ENCODE results near the gene RALY. TPM values are rescaled to one million over a fixed set of nuclear protein-coding genes. Genes with fewer than 3 reads are reported as not detected.

Gene RALY
- total and polyA plus RNA-seq, 2 of the 4 experiments (the other 2 are of a cell fraction): 46.2 to 115 TPM

GRCh38 chr20:34014878-34015277 lies 21.2 kb downstream of the RALY start:
- Histone ChIP-seq H3K4me2 (ENCODE audit: low read depth, low read length) (no peak overlapping the region), H3K9ac (ENCODE audit: low read depth, low read length) (no peak overlapping the region), H2BK120ac (ENCODE audit: low read depth, low read length) (no peak overlapping the region), H4K8ac (ENCODE audit: low read depth in 2 of 2, low read length in 2 of 2) (no peak overlapping the region), H3K9me1 (ENCODE audit: insufficient read depth, low read length) (peaks cover 42% of the 10 kb centered on the region), H3K14ac (replicated peaks; ENCODE audit: low read depth, low read length) (no peak overlapping the region), H3K4me3 (ENCODE audit: insufficient read depth, low read depth, low read length) (no peak overlapping the region), H2AK5ac (ENCODE audit: low read depth, low read length) (no peak overlapping the region), H3K4me1 (ENCODE audit: control insufficient read depth, insufficient read depth, low read length) (peaks cover 15% of the 10 kb centered on the region), H3K9me3 (ENCODE audit: control insufficient read depth, insufficient read depth, low read length) (no peaks in the 10 kb centered on the region), H3K27me3 (ENCODE audit: control insufficient read depth, insufficient read depth, low read length) (no peaks in the 10 kb centered on the region), H3K27ac (ENCODE audit: insufficient read depth, low read length) (no peak overlapping the region), H2AK9ac (replicated peaks; ENCODE audit: low read depth, low read length, poor library complexity) (no peak overlapping the region), H2AFZ (replicated peaks; ENCODE audit: low read length, poor library complexity) (no peak overlapping the region), H3K56ac (ENCODE audit: extremely low read depth, insufficient read depth, low read length) (no peak overlapping the region), H3K36me3 (ENCODE audit: control insufficient read depth, insufficient read depth, low read length) (no peaks in the 10 kb centered on the region), H3K18ac (ENCODE audit: low read depth, low read length) (no peak overlapping the region), H2BK5ac (ENCODE audit: low read depth, low read length, poor library complexity, severe bottlenecking) (no peak overlapping the region), H2BK20ac (ENCODE audit: low read depth, low read length) (no peak overlapping the region), H2BK15ac (ENCODE audit: low read depth, low read length) (no peak overlapping the region), H3K23ac (ENCODE audit: low read depth, low read length) (no peak overlapping the region), H4K20me1 (ENCODE audit: insufficient read depth, low read length) (peaks cover 90% of the 10 kb centered on the region), H3K4ac (ENCODE audit: low read depth, low read length) (no peak overlapping the region), H4K5ac (ENCODE audit: low read depth, low read length) (no peak overlapping the region), H3K79me1 (ENCODE audit: low read depth in 1 of 2, low read length in 2 of 2) (peaks cover 34 to 84% of the 10 kb centered on the region in 2 experiments), H4K91ac (ENCODE audit: insufficient read depth, low read depth, low read length) (no peak overlapping the region)
- dilution Hi-C loops (cut with HindIII; ENCODE audit: low sequenced_read_pairs, unreplicated experiment) (no loop called here), intact Hi-C loops (cut with micrococcal nuclease) (no loop called here), in situ Hi-C loops (cut with MboI; ENCODE audit: low sequenced_read_pairs) (no loop called here)
- no CpG with 5 or more reads among the region's 1 CpG for WGBS, 2 experiments (ENCODE audit: extremely low coverage in 2 of 2, insufficient read length in 1 of 2)
- no TSS peak for BruUV-seq (replicated peaks)
- CTCF ChIA-PET: no interaction called here
- ATAC-seq (ENCODE audit: low read depth): no peak
- DNase-seq: no peak
- TF ChIP-seq NFE2L2 (IDR thresholded peaks at IDR 0.05; ENCODE audit: low read depth, low read length) (no peak), ELK1 (IDR thresholded peaks at IDR 0.05; ENCODE audit: borderline replicate concordance, low read depth, low read length) (no peak), MAZ (IDR thresholded peaks at IDR 0.05; ENCODE audit: borderline replicate concordance, low read depth, low read length) (no peak), CHD1 (IDR thresholded peaks at IDR 0.05; ENCODE audit: low read depth, low read length) (no peak), CTCF (conservative IDR thresholded peaks at IDR 0.05; ENCODE audit: low read depth, low read length) (no peak), MAFK (IDR thresholded peaks at IDR 0.05; ENCODE audit: low read depth, low read length) (no peak)
- POLR2A ChIA-PET (ENCODE audit: unreplicated experiment): no interaction called here

All from IMR-90 (cell line).